Measurements from ENCODE around the gene NOL11. TPM values are rescaled to one million over a fixed set of nuclear protein-coding genes. Genes with fewer than 3 reads are reported as not detected.

NOL11 gene
- total RNA-seq: 32.8 TPM
- long read RNA-seq, transcript NOL11-201 (18 exons, 2,947 nt): major isoform, 34 of 41 reads
- long read RNA-seq, partial matches to known transcripts: 6 of 41 reads
- long read RNA-seq, other reads (novel, unspliced or antisense): 1 of 41 reads

GRCh38 chr17:67717624-67718324 is at the start of gene NOL11:
Gene NOL11, plus strand, starts transcription at chr17:67717936. Its CDS starts 12 bp downstream, at chr17:67717948.
- intact Hi-C loops (cut with DNase I): no loop called here
- peak within 1 kb of the TSS; percentile 91 for H3K27ac ChIP-seq

GRCh38 chr17:67671493-67671892 is 46.2 kb upstream of the NOL11 start:
- Histone ChIP-seq H3K4me3 (no peak overlapping the region), H3K27me3 (ENCODE audit: low read depth) (no peaks in the 10 kb centered on the region), H3K27ac (no peak overlapping the region), H3K4me1 (no peaks in the 10 kb centered on the region), H3K9me3 (no peaks in the 10 kb centered on the region), H3K36me3 (peaks cover 14% of the 10 kb centered on the region)
- intact Hi-C loops (cut with DNase I): no loop called here
- no peak for DNase-seq
- ATAC-seq: no peak
- TF ChIP-seq, protein P1, sequence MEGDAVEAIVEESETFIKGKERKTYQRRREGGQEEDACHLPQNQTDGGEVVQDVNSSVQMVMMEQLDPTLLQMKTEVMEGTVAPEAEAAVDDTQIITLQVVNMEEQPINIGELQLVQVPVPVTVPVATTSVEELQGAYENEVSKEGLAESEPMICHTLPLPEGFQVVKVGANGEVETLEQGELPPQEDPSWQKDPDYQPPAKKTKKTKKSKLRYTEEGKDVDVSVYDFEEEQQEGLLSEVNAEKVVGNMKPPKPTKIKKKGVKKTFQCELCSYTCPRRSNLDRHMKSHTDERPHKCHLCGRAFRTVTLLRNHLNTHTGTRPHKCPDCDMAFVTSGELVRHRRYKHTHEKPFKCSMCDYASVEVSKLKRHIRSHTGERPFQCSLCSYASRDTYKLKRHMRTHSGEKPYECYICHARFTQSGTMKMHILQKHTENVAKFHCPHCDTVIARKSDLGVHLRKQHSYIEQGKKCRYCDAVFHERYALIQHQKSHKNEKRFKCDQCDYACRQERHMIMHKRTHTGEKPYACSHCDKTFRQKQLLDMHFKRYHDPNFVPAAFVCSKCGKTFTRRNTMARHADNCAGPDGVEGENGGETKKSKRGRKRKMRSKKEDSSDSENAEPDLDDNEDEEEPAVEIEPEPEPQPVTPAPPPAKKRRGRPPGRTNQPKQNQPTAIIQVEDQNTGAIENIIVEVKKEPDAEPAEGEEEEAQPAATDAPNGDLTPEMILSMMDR (IDR thresholded peaks at IDR 0.05): no peak

More at GRCh38 chr17:67717624-67718324, at the start of gene NOL11:
- Histone ChIP-seq H3K27me3 (ENCODE audit: low read depth) (no peaks in the 10 kb centered on the region), H3K9me3 (no peaks in the 10 kb centered on the region), H3K36me3 (peaks cover 31% of the 10 kb centered on the region), H3K4me3 (peak within 1 kb of the TSS; percentile 93), H3K4me1 (peaks cover 22% of the 10 kb centered on the region)
- ATAC-seq: peak; percentile 100
- TF ChIP-seq, protein P1 (IDR thresholded peaks at IDR 0.05): peak; percentile 94
- peak; percentile 99 for DNase-seq

DNA sequence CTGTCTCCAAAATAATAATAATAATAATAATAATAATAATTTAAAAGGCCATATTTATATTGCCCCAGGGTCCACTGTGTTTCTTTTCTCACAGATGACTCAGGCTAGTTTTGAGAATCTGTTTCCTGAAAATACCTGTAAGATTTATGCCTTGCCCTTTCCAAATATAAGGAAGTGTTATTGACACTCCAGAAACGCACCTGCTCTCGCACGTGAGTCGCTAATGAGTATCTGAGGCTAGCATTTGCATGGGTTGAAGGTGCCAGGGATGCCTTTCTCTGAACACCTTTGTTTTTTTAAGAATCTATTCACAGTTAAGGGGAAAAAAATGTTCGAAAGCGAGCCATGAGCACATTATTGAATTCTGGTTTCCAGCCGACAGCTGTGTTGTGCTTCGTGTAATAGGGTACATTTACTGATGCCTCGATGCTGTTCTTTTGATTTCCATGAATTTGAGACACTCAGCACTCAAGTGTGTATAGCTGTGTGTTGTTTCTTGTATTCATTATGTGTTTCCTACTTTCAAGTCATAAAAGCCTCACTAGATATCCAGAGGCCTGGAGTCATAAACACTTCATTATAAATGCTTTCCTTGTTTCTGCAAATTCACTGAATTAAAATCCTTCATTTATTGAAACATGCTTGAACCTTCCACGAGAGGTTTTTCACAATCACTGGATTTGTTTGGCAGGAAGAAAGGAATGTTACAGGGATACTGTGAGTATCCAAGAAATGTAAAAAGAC is 45.0 kb upstream of the NOL11 start:
- TF ChIP-seq, protein P1 (IDR thresholded peaks at IDR 0.05): no peak
- no peaks in the 10 kb centered on the region for H3K9me3 ChIP-seq
- no peaks in the 10 kb centered on the region for H3K4me1 ChIP-seq
- H3K27me3 ChIP-seq (ENCODE audit: low read depth): no peaks in the 10 kb centered on the region
- no peak overlapping the region for H3K4me3 ChIP-seq
- intact Hi-C loops (cut with DNase I): no loop called here
- no peak for DNase-seq
- H3K27ac ChIP-seq: no peak overlapping the region
- ATAC-seq: peak in 1 of 2 donors; percentile 39
- peaks cover 15% of the 10 kb centered on the region for H3K36me3 ChIP-seq

DNA sequence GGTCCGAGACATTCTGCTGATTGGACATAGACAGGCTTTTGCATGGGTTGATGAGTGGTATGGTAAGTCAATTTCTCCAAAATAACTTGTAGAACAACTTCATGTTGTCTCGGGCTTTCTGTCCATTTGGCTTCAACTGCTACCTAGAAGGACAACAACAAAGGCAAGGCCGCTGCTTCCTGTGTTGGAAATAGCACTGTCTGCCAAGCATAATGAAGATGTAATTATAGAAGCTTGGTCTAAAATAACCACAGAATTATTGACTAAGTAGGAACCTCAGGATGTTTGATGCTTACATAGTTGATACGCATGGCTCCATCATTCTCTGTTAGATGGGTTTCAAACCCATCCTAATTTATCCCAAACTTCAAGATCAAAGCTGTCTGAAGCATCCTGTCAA is 42.3 kb upstream of the NOL11 start:
- intact Hi-C loops (cut with DNase I): no loop called here
- TF ChIP-seq, protein P1 (IDR thresholded peaks at IDR 0.05): no peak

GRCh38 chr17:67676305-67676704 is 41.4 kb upstream of the NOL11 start:
- H3K9me3 ChIP-seq: no peaks in the 10 kb centered on the region
- no peaks in the 10 kb centered on the region for H3K27me3 ChIP-seq (ENCODE audit: low read depth)
- ATAC-seq (no peak), DNase-seq (no peak)
- intact Hi-C loops (cut with DNase I): no loop called here
- H3K4me1 ChIP-seq: no peaks in the 10 kb centered on the region
- no peak overlapping the region for H3K4me3 ChIP-seq
- TF ChIP-seq, protein P1 (IDR thresholded peaks at IDR 0.05): no peak
- H3K27ac ChIP-seq: no peak overlapping the region
- peaks cover 14% of the 10 kb centered on the region for H3K36me3 ChIP-seq

More for the DNA sequence above, 42.3 kb upstream of the NOL11 start:
- Histone ChIP-seq H3K36me3 (peaks cover 14% of the 10 kb centered on the region), H3K4me1 (no peaks in the 10 kb centered on the region), H3K9me3 (no peaks in the 10 kb centered on the region), H3K27me3 (ENCODE audit: low read depth) (no peaks in the 10 kb centered on the region), H3K27ac (no peak overlapping the region), H3K4me3 (no peak overlapping the region)
- ATAC-seq (no peak), DNase-seq (no peak)
